ENCODE results near the gene L3MBTL2. TPM values are rescaled to one million over a fixed set of nuclear protein-coding genes. Genes with fewer than 3 reads are reported as not detected.

Gene L3MBTL2
- total and polyA plus RNA-seq, 4 donors = 17.1 to 32.2 (median 28.3) TPM

Small RNA genes lying within 50 kb of the gene (small RNA-seq; reads per million reads assigned to genes)
- gene MIR6889 (ENCODE audit: low replicate concordance) (not detected), gene RNU6-375P (ENCODE audit: low replicate concordance) (not detected)

Other genes with a start within 250 kb of the L3MBTL2 start
- gene EP300, start 112.7 kb upstream of the L3MBTL2 start, total RNA-seq = 10 to 100 TPM; 46.9 to 67.3 TPM
- 10 to 100 TPM; 41.0 to 42.5 TPM for gene EP300, start 112.7 kb upstream of the L3MBTL2 start, polyA plus RNA-seq (ENCODE audit: insufficient read length in 2 of 2)
- gene CHADL, start 35.6 kb downstream of the L3MBTL2 start, total RNA-seq = 10 to 100 TPM; 23.2 to 38.2 TPM
- gene CHADL, start 35.6 kb downstream of the L3MBTL2 start, polyA plus RNA-seq (ENCODE audit: insufficient read length in 2 of 2) = 10 to 100 TPM; 36.7 to 48.2 TPM
- 10 to 100 TPM; 29.9 to 35.2 TPM for gene RANGAP1, start 80.9 kb downstream of the L3MBTL2 start, total RNA-seq
- 100 to 1,000 TPM in 1 of 2 donors, 10 to 100 TPM in 1; 90.6 to 106 TPM for gene RANGAP1, start 80.9 kb downstream of the L3MBTL2 start, polyA plus RNA-seq (ENCODE audit: insufficient read length in 2 of 2)
- 10 to 100 TPM; 41.6 to 60.3 TPM for gene ZC3H7B, start 96.2 kb downstream of the L3MBTL2 start, total RNA-seq
- gene ZC3H7B, start 96.2 kb downstream of the L3MBTL2 start, polyA plus RNA-seq (ENCODE audit: insufficient read length in 2 of 2) = 100 to 1,000 TPM; 104 to 108 TPM
- 10 to 100 TPM; 11.9 to 18.0 TPM for gene TEF, start 176.6 kb downstream of the L3MBTL2 start, total RNA-seq
- gene TEF, start 176.6 kb downstream of the L3MBTL2 start, polyA plus RNA-seq (ENCODE audit: insufficient read length in 2 of 2) = 10 to 100 TPM; 12.8 to 13.1 TPM
- gene TOB2, start 241.5 kb downstream of the L3MBTL2 start, total RNA-seq = 10 to 100 TPM; 17.1 to 34.0 TPM
- 10 to 100 TPM; 43.7 to 45.5 TPM for gene TOB2, start 241.5 kb downstream of the L3MBTL2 start, polyA plus RNA-seq (ENCODE audit: insufficient read length in 2 of 2)

Measured in spinal cord (tissue), 4 donors.